GM18508 (cell line): ENCODE measurements around the gene LPCAT1.

Source experiments
- ATAC-seq: cut with Tn5 transposase; IDR thresholded peaks from one replicate; pipeline ENCODE4 v1.9.1; 2021; ENCODE audit warnings: moderate number of reproducible peaks; ENCODE audit not compliant: insufficient read depth, unreplicated experiment

The LPCAT1 gene

GRCh38 chr5:1555808-1556731 is 32.3 kb upstream of the LPCAT1 start:
- no peak for ATAC-seq

DNA sequence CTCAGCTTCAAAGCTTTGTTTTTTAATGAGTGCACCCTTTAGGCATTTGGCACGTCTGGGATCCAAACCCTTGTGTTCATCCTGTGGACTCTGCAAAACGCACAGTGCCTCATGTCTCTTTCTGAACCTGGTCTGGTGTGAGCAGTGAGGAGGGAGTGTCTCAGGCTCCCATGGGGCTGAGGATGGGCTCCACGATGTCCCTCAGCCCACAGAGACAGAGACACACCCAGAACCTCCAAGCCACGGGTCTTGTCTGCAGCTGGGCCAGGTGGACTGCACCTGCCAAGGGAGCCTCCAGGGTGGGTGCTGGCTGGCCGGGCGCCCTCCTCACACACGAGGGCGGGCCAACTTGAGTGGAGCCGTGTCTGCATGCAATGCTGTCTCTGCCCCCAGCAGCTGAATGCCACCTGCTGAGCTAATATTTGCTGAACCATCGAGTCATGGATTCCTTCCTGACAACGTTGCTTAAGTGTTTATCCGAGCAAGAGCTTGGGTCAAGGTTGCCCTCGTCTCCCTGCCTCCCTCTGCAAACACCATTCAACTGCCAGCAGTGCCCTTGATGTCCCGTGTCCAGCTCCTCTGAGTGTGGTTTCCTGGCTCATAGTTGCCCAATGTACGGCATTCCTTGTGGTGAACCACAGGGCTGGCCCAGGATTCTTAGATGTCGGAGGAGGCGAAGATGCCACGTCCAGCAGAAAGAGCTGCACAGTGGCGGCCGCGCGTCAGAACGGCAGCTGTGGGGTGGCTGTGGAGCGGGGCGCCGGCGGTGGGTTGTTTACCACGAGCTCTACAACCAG is 31.4 kb upstream of the LPCAT1 start:
- no peak for ATAC-seq

DNA sequence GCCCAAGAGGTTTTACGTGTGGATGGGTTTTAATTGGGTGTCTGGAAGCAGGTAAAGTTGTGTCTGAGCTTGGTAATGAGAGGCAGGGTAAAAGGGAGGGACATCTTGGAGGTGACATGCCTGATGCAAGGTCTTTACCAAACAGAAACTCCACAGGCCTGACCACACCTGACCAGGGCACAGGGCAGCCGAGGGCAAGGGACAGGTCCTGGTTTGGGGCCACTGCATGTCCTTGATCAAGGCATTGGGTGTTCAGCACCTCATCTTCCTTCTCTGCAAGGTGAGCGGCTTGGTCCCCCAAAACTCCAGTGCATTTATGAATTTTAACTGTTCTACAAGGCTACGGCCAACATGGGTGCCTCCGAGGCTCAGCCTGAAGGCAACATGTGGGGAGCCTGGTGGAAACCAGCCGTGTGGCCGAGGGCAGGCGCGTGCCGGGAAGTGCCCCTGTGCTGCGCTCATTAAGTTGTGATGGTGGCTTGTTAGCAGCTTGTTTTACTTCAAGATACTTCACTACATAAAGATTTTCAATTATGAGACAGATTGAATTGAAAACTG is 30.7 kb upstream of the LPCAT1 start:
- no peak for ATAC-seq

- ATAC-seq: no peak
Measured at GRCh38 chr5:1553539-1554409, 30.0 kb upstream of the LPCAT1 start.

DNA sequence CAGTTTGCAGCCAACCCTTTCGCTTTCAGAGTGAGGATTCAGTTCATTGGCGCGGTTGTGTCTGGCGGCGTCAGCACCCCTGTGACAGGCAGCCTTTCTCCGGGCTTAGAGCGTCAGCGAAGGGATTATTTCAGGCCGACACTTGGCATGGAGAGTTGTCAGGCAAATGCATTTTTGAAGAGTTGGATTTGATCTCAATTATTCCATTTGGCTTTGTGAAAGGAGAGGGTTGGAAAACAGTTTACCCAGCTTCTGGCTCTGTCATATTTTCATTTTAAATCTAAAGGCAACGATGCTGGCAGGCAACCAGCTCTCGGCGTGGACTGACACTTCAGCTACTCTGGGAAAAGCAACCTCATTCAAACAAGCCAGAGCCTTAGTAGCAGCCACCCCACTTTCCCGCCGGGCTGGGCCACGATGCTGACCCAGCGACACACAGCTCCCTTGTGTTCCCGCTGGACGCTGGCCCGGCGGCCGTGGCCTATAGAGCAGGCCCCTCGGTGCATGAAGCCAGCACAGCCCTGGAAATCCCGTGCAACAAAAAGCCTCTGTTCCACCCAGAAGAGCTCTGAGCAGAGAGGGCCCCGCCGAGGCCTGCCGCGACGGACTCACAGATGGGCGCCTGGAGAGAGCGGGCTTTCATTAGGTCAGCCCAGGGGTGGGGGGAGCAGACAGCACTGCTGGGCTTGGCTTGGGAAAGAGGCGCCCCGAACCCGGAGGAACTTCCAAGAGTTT is 28.9 kb upstream of the LPCAT1 start:
- no peak for ATAC-seq

GRCh38 chr5:1551426-1552301 is 27.9 kb upstream of the LPCAT1 start:
- no peak for ATAC-seq

DNA sequence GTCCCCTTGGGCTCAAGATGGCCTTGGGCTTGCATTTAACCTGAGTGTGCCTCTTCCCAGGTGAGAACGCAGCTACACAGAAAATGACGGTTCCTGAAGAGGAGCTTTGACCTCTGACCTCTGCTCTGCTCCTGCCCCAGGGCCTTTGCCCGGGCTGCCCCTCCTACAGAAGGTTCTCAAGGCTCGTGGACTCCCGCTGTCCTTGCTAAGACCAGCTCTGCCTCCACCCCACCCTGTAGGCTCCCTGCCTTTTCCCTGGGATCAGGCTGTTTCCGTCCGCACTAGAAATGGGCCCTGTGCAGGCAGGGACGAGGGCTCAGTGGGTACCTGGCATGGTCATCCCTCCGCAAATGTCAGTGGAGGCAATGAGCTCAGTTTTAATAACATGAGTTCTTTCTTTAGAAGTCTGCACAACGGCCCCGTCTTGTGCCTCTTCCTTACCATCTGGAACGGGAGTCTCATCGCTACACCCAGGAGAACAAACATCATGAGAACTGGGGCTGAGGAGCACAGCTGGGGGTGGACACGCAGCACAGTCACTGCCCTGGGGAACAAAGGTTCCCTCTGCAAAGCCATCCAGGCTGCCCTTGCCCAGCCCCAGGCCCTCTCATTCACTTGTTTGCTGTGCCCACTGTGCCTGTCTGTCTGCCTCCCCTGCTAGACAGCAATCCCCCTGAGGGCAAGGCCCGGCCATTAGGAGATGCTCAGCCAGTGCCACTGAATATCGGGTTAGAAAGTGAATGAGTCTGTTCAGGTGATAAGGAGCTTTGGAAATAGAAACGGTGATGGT is 26.7 kb upstream of the LPCAT1 start:
- ATAC-seq: no peak

DNA sequence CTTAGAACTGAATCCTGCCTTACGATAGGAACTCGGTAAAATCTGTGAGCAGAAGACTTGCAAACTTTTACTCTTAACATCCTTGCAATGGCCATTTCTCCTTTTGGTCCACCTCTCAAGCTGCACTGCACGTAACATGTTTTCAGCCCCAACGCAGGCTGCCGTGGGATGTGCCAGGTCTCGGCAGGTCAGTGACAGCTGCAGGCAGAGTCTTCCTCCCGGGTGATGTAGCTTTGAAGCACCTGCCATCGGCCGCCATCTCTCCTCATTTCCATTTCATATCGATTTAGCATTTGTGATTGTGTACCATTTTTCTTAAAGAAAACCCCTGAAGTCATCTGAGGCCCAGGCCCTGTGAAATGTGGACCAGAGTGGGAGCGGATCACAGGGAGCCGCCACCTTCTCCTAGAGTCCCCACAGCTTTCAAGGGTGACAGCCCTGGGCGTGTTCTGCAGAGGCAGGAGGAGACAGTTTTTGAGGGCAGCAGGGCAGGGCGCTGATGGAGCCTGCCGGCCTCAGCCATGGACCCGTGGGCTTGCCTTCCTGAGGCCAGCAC is 25.8 kb upstream of the LPCAT1 start:
- no peak for ATAC-seq

GRCh38 chr5:1548702-1549474 is 25.1 kb upstream of the LPCAT1 start:
- no peak for ATAC-seq

GRCh38 chr5:1547655-1548054 is 23.9 kb upstream of the LPCAT1 start:
- ATAC-seq: no peak

DNA sequence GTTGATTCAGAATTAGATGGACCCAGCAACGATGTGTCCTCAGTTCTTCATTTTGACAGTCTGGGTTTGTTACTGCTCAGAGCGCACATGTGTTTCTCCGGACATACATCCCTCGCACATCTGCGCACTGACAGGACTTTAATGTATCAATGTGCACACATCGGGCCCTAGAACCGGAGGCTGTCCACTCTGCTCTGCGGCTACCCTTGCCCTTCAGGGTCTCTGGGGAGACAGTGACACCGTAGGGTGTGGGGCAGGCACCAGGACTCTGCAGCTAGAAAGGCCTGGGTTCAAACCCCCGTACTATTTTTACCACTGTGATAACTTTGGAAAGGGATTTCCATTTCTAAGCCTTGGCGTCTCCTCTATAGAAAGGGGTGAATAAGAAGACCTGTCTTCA is 23.5 kb upstream of the LPCAT1 start:
- no peak for ATAC-seq

GRCh38 chr5:1546556-1546955 is 22.8 kb upstream of the LPCAT1 start:
- no peak for ATAC-seq

GRCh38 chr5:1545805-1546355 is 22.1 kb upstream of the LPCAT1 start:
- no peak for ATAC-seq

DNA sequence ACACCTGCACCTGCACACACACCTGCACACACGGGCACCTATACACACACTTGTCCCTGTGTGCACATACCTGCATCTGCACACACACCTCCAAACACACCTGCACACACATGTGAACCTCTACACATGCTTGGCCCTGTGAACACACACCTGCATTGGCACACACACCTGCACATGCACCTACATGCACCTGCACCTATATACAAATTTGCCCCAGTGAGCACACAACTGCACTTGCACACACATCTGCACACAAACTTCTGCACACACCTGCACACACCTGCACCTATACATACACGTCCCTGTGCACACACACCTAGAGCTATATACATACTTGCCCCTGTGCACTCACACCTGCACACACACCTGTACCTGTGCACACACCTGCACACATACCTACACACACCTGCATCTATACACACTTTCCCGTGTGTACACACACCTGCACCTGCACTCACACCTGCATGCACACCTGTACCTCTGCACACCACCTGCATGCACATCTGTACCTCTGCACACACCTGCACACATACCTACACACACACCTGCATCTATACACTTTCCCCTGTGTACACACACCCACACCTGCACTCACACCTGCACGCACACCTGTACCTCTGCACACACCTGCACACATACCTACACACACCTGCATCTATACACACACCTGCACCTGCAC is 21.5 kb upstream of the LPCAT1 start:
- no peak for ATAC-seq

DNA sequence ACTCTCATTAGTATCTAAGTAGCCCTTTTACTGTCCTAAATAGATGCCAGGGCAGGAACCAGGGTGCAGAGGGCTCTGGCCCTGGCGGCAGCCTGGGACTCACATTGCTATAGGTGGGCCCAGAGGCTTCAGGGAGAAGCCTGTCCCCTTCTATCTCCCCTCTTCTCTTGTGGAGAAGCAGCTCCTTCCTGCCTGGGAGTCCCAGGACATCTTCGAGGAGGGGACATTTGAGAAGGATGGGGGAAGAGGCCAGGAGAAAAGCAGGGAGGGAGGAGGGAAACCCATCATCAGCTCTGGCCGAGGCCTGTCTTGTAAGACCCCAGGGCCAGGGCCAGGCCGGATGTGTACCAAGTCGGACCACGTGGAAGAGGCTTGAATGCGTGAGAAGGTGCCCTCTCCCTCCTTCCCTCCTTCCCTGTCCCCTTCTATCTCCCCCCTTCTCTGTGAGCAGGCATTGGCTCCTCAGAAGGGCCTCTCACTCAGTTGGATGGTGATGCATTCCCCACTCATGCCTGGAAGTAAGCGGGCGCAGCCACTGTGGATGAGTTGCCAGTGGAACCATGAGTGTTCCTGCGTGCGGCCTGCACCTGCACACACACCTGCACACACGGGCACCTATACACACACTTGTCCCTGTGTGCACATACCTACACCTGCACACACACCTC is 20.7 kb upstream of the LPCAT1 start:
- no peak for ATAC-seq
